ENCODE results near the gene CC2D2A.

DNA sequence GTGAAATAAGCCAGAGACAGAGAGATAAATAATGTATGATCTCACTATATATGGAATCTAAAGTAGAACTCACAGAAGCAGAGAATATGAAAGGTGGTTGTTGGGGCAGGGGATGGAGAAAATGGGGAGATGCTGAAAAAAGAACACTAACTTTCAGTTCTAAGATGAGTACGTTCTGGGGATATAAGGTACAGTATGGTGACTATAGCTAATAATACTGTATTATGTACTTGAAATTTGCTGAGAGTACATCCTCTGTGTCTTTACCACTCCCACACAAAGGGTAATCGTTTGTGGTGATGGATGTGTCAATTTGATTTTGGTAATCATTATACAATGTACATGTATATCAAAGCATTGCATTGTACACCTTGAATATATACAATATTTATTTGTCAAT is 178.9 kb downstream of the CC2D2A start:
- TF ChIP-seq GATA2 (IDR thresholded peaks at IDR 0.05; ENCODE audit: low read depth, low read length): no peak
- TF ChIP-seq GATA3 (IDR thresholded peaks at IDR 0.05; ENCODE audit: low read depth, low read length): no peak
